HUDEP-2 (cell line): ENCODE results near the gene SRPK2.
A peak's percentile ranks its signal among the peaks of the same experiment; 100 is the strongest.
"Not testable (repeated sequence)": the region's sequence is repeated elsewhere in the genome, so short reads cannot be mapped to it uniquely, and the experiment has no call there.

Experiments used
- DNase-seq, 76 experiments: peaks; one replicate each; lab custom pipeline; 2025; ENCODE audit not compliant: unreplicated experiment in 76 of 76; lab: John Stamatoyannopoulos, UW

SRPK2 gene

GRCh38 chr7:105345003-105345402, 43.7 kb downstream of the SRPK2 start:
- no peak for DNase-seq

DNA sequence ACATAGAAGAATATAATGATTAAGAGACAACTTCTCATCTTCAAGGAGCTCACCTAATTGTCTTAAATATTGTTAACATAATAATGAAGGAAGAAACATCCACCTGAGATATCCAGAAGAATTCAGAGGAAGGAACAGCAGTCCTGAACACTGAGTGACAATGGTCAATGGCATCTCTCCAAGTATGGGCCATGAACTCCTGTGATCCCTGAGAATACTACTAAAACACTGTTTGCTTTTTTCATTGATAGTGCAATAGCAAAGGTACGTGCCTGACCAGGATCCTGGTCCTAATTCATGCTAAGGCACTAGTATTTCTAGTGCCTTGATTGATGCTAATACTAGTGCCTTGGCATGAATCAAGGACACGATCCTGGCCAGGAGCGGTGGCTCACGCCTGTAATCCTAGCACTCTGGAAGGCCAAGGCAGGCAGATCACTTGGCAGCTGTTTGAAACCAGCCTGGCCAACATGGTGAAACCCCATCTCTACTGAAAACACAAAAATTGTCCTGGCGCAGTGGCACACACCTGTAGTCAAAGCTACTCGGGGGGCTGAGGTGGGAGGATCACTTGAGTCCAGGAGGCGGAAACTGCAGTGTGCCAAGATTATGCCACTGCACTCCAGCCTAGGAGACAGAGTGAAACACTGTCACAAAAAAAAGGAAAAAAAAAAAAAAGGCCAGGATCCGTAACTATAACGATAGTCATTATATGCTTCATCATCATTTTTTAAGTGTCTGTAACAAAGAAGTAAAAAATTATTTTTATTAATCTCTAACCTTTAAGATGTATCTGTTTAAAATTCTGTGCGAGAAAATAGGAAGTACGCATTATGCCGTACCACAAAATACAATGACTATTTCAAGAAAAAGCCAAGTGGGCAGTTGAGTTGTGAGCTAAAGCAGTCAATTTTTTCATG, 49.1 kb downstream of the SRPK2 start:
- DNase-seq = no peak

DNA sequence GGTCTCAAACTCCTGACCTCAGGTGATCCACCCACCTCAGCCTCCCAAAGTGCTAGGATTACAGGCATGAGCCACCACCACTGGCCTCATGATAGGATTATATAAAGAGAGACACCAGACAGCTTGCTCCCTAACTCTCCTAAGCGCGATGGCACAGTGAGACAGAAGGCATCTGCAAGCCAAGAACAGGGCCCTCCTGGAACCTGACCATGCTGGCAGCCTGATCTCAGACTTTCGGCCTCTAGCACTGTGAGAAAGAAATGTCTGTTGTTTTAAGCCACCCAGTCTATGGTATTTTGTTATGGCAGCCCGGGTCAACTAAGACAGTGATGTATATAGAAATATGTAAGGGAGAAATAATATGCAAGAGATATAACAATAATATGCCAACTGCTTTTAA, 51.2 kb downstream of the SRPK2 start:
- no peak for DNase-seq

- peak in 2 of 76 experiments; percentile 12 to 19 for DNase-seq
Measured at GRCh38 chr7:105336009-105336408, 52.7 kb downstream of the SRPK2 start.

DNA sequence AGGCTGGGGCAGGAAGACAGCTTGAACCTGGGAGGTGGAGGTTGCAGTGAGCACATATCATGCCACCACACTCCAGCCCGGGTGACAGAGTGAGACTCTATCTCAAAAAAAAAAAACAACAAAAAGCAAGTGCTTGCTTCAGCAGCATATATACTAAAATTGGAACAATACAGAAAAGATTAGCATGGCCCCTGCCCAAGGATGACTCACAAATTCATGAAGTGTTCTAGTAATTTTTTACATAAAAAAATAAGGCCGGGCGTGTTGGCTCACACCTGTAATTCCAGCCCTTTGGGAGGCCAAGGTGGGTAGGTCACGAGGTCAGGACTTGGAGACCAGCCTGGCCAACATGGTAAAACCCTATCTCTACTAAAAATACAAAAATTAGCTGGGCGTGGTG, 56.1 kb downstream of the SRPK2 start:
- not testable (repeated sequence) for DNase-seq

GRCh38 chr7:105330526-105330925, 58.2 kb downstream of the SRPK2 start:
- DNase-seq = no peak

DNA sequence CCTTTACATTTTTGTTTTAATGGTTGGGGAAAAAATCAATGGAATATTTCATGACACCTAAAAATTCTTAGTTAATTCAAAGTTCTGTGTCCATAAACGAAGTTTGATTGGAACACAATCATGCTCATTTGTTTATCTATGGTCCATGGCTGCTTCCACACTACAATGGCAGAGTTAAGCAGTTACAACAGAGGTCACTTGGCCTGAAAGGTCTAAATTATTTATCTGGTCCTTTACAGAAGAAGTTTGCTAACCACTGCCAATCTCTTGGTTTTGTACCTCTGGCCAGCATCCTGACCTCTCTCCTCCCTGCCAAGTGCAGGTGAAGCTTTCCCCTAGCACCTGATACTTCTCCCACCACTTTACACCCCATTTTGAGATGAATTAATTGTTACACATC, 61.5 kb downstream of the SRPK2 start:
- DNase-seq = no peak

DNA sequence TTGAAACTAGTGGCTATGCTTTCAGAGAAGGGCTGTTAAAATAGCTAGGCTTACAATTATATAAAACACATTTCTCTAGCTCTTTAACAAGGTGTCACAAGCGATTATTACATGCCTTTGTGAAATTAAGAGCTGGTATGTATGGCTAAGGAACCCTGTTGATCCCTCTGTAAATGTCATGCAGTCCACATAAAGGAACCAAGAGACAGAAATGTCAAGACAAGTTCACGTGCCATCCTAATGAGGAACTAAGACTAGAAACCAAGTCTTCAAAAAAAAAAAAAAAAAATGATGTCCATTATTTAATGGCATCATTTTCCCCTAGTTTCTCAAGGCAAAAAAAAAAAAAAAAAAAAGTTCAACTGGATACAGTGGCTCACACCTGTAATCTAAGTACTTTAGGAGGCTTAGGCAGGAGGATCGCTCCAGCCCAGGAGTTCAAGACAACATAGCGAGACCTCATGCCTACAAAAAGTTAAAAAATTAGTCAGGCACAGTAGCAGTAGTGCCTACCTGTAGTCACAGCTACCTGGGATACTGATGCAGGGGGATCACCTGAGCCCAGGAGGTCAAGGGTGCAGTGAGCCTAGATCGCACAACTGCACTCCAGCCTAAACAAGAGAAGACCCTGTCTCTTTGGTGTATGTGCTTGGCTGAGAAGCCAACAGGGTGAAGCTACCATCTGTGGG, 63.4 kb downstream of the SRPK2 start:
- no peak for DNase-seq

DNA sequence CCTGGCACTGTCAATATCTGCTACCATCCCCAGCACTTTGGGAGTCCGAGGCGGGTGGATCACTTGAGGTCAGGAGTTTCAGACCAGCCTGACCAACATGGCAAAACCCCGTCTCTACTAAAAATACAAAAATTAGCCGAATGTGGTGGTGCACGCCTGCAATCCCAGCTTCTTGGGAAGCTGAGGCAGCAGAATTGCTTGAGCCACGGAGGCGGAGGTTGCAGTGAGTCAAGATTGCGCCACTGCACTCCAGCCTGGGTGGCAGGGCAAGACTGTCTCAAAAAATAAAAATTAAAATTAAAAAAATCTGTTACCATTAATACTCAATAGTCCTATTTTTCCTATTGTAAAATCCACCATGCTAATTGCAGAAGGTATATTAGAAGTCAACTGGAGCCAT, 64.1 kb downstream of the SRPK2 start:
- DNase-seq = not testable (repeated sequence)

- no peak for DNase-seq
Measured at GRCh38 chr7:105323366-105323765, 65.4 kb downstream of the SRPK2 start.

DNA sequence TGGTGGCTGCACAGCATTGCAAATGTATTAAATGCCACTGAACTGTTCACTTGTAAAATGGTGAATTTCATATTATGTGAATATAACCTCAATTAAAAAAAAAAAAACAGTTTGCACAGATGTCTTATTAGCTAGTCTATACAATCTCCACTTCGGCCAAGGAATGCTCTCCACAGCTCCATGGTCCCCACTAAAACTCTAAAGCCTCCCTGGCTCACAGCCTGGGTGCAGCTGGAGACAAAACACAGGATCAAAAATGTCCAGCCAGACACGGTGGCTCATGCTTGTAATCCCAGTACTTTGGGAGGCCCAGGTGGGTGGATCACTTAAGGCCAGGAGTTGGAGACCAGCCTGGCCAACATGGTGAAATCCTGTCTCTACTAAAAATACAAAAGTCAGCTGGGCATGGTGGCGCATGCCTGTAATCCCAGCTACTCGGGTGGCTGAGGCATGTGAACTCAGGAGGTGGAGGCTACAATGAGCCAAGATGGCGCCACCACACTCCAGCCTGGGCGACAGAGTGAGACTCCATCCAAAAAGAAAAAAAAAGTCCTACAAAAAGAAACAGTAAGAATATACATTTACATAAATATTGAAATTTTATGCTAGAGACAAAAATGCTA, 66.0 kb downstream of the SRPK2 start:
- no peak for DNase-seq

DNA sequence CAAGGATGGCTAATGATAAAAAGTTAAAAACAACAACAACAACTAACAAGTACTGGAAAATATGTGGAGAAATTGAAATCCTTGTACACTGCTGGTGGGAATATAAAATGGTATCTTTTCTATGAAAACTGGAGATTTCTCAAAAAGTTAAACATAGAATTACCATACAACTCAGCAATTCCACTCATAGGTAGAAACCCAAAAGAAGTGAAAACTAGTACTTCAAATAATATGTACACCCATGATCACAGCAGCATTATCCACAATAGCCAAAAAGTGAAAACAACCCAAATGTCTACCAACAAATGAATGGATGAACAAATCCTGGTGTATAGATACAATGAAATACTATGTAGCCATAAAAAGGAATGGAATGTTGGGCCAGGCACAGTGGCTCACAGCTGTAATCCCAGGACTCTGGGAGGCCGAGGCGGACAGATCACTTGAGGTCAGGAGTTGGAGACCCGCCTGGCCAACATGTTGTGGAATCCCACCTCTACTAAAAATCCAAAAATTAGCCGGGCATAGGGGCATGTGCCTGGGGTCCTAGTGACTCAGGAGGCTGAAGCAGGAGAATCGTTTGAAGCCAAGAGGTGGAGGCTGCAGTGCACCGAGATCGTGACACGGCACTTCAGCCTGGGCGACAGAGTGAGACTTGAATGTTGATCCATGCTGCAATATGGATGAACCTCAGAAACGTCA, 66.8 kb downstream of the SRPK2 start:
- DNase-seq = no peak

- DNase-seq = no peak
Measured at GRCh38 chr7:105320896-105321295, 67.8 kb downstream of the SRPK2 start.

DNA sequence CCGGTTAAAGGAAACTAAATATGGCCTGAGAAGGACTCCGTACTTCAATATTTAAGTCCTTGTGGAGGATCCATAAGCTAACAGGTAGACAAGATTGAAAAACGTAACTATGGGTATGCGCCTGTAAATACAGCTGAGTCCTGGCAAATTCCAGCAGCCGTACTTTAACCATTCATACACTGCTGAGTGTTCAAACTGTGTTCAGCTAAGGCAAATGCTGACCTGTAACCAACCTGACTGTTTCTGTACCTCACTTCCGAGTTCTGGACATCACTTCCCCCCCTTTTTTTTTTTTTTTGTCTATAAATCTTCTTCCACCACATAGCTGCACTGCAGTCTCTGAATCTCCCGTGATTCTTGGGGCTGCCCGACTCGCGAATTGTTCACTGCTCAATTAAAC, 69.1 kb downstream of the SRPK2 start:
- DNase-seq = no peak

- DNase-seq = no peak
Measured at GRCh38 chr7:105316578-105317344, 72.0 kb downstream of the SRPK2 start.

- no peak for DNase-seq
Measured at GRCh38 chr7:105315357-105315756, 73.4 kb downstream of the SRPK2 start.

GRCh38 chr7:105309235-105310169, 79.2 kb downstream of the SRPK2 start:
- peak in 2 of 76 experiments; percentile 11 to 19 for DNase-seq

DNA sequence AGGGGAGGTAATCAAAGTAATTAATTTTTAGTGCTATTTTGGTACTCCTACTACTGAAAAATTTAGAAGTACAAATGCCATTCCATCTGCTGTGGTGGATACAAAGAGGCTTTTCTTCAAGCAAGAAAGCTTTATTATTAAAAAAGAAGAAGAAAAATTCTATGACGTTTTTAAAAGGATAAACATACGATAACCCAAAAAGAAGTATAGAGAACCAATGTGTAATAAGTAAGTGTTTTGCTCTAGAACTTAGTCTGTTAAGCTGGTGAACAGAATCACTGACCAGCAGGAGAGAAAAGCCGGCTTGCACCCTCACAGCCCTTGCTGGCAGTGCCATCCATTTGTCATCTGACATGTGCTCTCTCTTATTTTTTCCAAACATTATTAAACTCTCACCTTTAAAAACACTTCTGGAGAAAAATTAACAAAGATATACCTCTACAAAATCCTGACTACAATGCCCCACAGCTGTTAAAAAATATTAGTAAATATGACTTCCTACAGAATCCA, 81.5 kb downstream of the SRPK2 start:
- DNase-seq = no peak

- peak in 3 of 76 experiments; percentile 6 to 15 (median 8) for DNase-seq
Measured at GRCh38 chr7:105306298-105306748, 82.4 kb downstream of the SRPK2 start.
